MM.1S (cell line): ENCODE data around the gene LDHAL6A.

Experiments used
- CTCF ChIP-seq: fragments of 300-600 bp; sonication (generic); IDR thresholded peaks from 2 replicates; pipeline ENCODE4 v1.5.1; 2016; ENCODE audit warnings: antibody characterized with exemption, low read length, mixed read lengths
- EZH2 ChIP-seq: fragments of 300-600 bp; sonication (generic); optimal IDR thresholded peaks from 2 replicates; pipeline ENCODE3; 2017; ENCODE audit warnings: low read depth, mild to moderate bottlenecking, antibody characterized with exemption, low read length, mixed read lengths
- EZH2phosphoT487 ChIP-seq: fragments of 300-600 bp; sonication (generic); IDR thresholded peaks from 2 replicates; pipeline ENCODE4 v1.6.1; 2018; ENCODE audit warnings: antibody characterized with exemption, low read length

GRCh38 chr11:18498039-18498438 lies 42.4 kb downstream of the LDHAL6A start:
- TF ChIP-seq CTCF (no peak), EZH2 (no peak), EZH2phosphoT487 (no peak)
